Body of pancreas (tissue), 4 donors: Measurements from ENCODE around the gene ACTG1.

Source experiments
- CTCF ChIP-seq, 7 experiments: fragments of 450-650 bp in 4 of 7; fragments of 200-600 bp in 3 of 7; sonication (generic) in 3 of 7; IDR thresholded peaks; one replicate each; pipeline ENCODE4 v1.5.1; 2016 to 2019; ENCODE audit warnings: antibody characterized with exemption in 7 of 7
- POLR2A ChIP-seq, 3 donors: fragments of 450-650 bp; IDR thresholded peaks; one replicate each; pipeline ENCODE4 v1.6.1; 2016; ENCODE audit warnings: antibody characterized with exemption in 3 of 3, mild to moderate bottlenecking in 2 of 3

- TF ChIP-seq POLR2A (IDR thresholded peaks at IDR 0.05) (no peak), CTCF (IDR thresholded peaks at IDR 0.05) (no peak)
Measured at GRCh38 chr17:81476635-81477034, 36.0 kb downstream of the ACTG1 start.
